OCI-LY3 (cell line): ENCODE results near the gene DAG1.

Source experiments
- CTCF ChIP-seq: fragments of 200-600, 300-600 bp; sonication (generic); IDR thresholded peaks from 2 replicates; pipeline ENCODE4 v1.5.1; 2014; ENCODE audit warnings: antibody characterized with exemption, low read length, low read depth
- EZH2phosphoT487 ChIP-seq: fragments of 200-600 bp; shearing (Covaris generic); IDR thresholded peaks from 2 replicates; pipeline ENCODE4 v1.6.1; 2018; ENCODE audit warnings: antibody characterized with exemption, mixed run types, low read depth

- TF ChIP-seq CTCF (no peak), EZH2phosphoT487 (no peak)
Observed at GRCh38 chr3:49462222-49462621, 7.8 kb upstream of the DAG1 start.
